HFF-Myc (cell line): ENCODE data around the gene STARD7.
A peak's percentile ranks its signal among the peaks of the same experiment; 100 is the strongest.

Experiments used
- DNase-seq: peaks from one replicate; pipeline ENCODE4 v3.0.0-alpha.2; 2011; ENCODE audit warnings: low read depth; ENCODE audit errors: extremely low read depth
- H3K4me3 ChIP-seq: replicated peaks from 2 replicates; pipeline ENCODE4 v1.5.1; 2011; ENCODE audit warnings: low read depth, mild to moderate bottlenecking, control low read depth, low read length
- TF ChIP-seq, protein P1 (sequence below): IDR thresholded peaks from 2 replicates; pipeline ENCODE4 v1.5.1; 2012; ENCODE audit warnings: mild to moderate bottlenecking, low read depth, low read length, control low read depth; ENCODE audit errors: missing control alignments

The STARD7 gene

DNA sequence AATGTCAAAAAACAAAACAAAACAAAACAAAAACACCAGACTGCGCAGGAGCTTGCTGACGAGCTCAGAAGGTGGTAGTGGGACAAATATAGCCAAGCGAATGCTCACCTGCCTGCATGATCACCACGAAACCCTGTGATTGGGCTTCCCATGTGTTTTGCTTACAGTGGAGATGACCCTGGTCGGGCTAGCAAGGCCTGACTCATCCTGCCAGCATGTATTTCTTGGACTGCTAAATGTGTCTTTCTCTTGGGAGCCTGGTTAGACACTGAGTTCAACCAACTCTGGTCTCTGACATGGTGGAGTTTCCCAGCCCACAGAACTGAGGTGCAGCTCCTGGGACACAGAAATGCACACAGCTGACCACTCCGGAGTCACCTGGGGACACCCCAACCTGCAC is 32.7 kb downstream of the STARD7 start:
- H3K4me3 ChIP-seq: no peak overlapping the region
- no peak for DNase-seq
- TF ChIP-seq, protein P1, sequence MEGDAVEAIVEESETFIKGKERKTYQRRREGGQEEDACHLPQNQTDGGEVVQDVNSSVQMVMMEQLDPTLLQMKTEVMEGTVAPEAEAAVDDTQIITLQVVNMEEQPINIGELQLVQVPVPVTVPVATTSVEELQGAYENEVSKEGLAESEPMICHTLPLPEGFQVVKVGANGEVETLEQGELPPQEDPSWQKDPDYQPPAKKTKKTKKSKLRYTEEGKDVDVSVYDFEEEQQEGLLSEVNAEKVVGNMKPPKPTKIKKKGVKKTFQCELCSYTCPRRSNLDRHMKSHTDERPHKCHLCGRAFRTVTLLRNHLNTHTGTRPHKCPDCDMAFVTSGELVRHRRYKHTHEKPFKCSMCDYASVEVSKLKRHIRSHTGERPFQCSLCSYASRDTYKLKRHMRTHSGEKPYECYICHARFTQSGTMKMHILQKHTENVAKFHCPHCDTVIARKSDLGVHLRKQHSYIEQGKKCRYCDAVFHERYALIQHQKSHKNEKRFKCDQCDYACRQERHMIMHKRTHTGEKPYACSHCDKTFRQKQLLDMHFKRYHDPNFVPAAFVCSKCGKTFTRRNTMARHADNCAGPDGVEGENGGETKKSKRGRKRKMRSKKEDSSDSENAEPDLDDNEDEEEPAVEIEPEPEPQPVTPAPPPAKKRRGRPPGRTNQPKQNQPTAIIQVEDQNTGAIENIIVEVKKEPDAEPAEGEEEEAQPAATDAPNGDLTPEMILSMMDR: no peak

DNA sequence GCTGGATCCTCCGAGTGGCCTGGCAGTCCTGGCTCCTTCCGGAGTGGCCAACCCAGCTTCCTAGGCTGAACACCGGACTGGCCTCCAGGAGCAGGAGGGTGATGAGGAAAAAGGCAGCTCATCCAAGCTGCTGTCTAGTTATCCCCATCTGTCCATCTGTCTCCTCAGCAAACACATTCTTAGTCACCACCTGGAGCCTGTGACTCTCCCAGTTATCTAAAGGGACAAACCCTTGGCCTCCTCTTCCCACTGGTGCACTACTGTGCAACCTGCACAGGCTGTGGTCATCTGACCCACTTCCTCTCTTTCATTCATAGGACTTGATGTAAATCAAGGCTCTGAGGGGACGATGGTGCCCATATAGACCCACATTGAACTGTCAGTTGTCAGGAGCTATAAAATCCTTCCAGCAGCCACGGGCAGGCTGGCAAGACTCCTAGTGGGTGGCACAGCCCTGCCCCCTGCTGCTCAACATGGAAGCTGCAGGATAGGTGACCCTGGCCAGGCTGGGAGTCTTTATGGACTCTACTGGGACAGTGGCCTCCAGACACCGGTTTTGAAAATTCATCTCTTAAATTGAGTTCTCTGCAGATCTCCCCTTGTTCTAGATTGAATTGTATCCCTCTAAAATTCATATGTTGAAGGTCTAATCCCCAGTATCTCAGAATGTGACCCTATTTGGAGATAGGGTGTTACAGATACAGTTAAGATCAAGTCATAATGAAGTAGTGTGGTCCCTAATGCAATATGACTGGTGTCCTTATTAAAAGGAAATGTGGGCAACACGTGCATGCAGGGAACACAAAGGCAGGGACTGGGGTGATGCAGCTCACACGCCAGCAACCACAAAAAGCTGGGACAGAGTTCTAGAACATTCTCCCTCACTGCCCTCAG is 34.1 kb downstream of the STARD7 start:
- TF ChIP-seq, protein P1: peak; percentile 95

DNA sequence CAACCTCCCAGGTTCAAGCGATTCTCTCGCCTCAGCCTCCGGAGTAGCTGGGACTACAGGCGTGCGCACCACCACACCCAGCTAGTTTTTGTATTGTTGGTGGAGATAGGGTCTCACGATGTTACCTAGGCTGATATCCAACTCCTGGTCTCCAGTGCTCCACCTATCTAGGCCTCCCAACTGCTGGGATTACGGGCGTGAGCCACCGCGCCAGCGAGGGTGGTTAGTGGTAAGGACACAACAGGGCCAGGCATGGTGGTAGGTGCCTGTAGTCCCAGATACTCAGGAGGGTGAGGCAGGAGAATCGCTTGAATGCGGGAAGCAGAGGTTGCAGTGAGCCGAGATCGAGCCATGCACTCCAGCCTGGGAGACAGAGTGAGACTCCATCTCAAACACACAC is 36.8 kb downstream of the STARD7 start:
- no peak for DNase-seq
- H3K4me3 ChIP-seq: no peak overlapping the region
- TF ChIP-seq, protein P1: no peak

More for the DNA sequence above, 34.1 kb downstream of the STARD7 start:
- no peak overlapping the region for H3K4me3 ChIP-seq
- no peak for DNase-seq

DNA sequence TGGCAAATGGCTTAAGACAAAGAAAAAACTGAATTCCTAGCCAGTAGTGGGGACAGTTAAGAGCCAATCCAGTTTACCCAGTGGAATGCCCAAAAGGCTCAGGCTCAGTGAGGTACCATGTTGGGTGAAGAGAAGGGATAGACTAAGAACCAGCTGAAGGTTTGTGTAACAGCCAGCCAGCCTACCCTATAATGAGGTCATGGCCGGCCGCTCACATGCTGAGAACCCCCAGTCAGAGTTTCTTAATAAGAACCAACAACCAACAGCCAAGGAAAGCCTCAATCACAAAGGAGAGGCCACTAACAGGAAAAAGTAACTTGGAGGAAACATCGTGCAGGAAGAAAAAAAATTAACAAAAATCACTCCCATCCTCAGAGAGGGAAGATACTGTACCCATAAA is 38.0 kb downstream of the STARD7 start:
- TF ChIP-seq, protein P1: no peak
- H3K4me3 ChIP-seq: no peak overlapping the region
- no peak for DNase-seq

DNA sequence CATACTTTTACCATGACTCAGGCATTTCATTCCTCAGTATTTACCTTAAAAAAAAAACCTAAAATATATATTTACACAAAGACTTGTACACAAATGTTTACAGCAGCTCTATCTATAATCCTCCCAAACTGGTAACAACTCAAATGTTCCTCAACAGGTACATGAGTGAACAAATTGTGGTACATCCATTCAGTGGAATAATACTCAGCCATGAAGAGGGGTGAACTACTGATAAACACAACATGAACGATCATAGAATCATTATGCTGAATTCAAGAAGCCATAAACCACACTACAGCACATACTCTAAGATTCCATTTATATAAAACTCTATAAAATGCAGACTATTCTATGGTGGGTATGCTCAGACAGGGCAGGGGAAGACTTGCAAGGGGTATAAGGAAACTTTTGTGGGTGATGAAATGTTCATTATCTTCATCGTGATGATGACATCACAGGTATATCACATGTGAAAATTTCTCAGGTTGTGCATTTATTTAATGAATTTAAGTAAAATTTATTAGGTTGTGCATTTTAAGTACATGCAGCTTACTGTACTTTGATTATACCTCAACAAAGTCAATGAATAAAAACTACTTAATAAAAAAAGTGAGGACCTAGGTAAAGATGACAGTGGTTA is 38.6 kb downstream of the STARD7 start:
- no peak overlapping the region for H3K4me3 ChIP-seq
- TF ChIP-seq, protein P1: no peak
- no peak for DNase-seq

DNA sequence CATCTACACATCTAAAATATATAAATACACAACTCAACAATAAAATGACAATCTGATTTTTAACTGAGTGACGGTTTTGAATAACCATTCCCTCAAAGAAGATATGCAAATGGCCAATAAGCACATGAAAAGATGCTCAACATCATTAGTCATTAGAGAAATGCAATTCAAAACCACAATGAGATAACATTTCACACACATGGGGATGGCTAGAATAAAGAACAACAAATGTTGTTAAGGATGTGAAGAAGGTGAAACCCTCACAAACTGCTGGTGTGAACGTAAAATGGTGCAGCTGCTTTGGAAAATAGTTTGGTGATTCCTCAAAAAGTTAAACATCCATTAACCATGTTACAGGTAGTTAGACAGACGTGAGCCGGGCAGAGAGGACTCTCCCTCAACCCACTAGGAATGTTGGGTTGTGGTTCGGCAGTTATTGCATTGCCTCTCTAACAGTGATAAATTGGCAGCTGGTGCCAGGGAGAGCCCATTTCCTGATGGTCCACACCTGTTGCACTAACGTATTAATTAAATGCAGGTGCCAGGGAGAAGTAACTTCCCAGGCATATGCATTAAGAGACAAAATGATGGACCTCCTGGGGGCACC is 41.1 kb downstream of the STARD7 start:
- H3K4me3 ChIP-seq: no peak overlapping the region
- DNase-seq: no peak
- TF ChIP-seq, protein P1: no peak
